Raji (cell line): ENCODE measurements around the gene RANBP10.
A peak's percentile ranks its signal among the peaks of the same experiment; 100 is the strongest.

ENCODE experiments used
- POLR2A ChIP-seq: IDR thresholded peaks from 2 replicates; pipeline ENCODE4 v1.6.1; 2011; ENCODE audit warnings: low read depth, low read length, control low read depth; ENCODE audit not compliant: insufficient read depth

The RANBP10 gene

DNA sequence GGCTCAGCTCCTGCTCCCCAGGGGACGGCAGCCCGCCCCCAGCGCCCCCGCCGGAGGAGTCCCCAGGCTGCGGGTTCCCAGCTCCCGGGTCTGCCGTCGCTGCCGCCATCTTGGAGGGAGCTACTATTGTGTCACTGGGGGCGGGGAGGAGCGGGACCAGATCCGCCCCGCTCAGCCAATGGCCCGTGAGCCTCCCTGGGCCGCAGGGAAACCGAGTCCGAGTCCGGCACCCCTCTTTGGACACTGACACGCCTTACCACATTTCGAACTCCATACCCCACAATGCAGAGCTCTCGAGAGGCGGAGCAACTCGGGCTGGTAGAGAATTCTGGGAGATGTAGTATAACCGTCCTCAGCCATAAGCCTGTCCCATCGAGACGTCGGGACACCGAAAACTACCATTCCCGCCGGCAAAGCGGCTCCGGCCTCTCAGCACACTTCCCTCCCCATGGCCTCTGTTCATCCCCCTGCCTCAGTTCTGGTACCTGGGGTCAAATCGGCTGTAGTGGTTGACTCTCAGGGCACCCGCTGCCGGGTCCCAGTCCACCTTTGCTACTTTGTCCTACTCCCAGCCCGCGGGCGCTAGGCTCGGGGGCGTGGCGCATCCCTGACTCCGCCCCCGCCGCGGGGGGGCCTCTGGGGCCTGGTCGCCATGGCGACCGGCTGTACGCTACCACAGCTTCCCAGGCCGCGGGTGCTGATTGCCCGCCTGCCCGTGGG, at the start of gene RANBP10, which contains the start of gene TSNAXIP1:
Gene RANBP10 (minus strand): TSS at position 133 of the 720 bp plus-strand sequence. CDS start 24 bp downstream, at position 109.
Gene TSNAXIP1 (plus strand): TSS at position 462 of the 720 bp plus-strand sequence. CDS start 261 bp downstream, outside the sequence.
- TF ChIP-seq POLR2A, result peak; percentile 80

DNA sequence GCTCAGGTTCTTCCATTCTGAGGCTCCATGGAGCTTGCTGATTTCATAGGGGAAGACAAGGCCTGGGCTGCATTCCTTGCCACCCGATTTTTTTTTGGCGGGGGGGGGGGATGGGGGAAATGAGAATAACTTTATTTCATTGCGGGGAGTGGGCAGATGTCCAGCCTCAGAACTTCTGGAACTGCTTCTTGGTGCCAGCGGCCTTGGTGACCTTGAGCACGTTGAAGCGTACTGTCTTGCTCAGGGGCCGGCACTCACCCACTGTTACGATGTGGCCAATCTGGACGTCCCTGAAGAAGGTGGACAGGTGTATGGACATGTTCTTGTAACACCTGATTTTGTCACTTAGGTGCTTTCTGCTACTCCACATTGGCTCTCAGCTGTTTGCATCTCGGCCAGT, 49.4 kb upstream of the RANBP10 start:
- TF ChIP-seq POLR2A, result no peak

DNA sequence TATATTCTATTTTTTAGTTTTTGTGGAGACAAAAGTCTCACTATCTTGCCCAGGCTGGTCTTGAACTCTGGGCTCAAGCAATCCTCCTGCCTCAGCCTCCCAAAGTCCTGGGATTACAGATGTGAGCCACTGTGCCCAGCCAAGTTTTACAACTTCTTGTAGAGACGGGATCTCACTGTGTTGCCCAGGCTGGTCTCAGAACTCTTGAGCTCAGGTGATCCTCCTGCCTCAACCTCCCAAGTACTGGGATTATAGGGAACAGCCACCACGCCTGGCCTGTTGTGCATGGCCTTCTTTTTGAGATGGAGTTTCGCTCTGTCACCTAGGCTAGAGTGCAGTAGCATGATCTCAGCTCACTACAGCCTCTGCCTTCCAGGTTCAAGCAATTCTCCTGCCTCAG, 47.3 kb upstream of the RANBP10 start:
- TF ChIP-seq POLR2A, result no peak

DNA sequence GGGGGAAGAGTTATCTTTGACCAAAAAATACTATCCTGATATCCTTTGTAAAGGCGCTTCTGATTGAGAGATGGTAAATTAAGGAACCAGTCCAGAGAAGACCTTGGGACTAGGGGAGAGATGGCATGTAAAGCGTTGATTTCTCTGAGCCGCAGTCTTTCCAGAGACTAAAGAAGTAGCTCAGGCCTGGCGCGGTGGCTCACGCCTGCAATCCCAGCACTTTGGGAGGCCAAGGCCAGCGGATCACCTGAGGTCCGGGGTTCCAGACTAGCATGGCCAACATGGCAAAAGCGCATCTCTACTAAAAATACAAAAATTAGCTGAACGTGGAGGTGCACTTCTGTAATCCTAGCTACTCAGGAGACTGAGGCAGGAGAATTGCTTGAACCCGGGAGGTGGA, 41.8 kb upstream of the RANBP10 start:
- no peak for TF ChIP-seq POLR2A

DNA sequence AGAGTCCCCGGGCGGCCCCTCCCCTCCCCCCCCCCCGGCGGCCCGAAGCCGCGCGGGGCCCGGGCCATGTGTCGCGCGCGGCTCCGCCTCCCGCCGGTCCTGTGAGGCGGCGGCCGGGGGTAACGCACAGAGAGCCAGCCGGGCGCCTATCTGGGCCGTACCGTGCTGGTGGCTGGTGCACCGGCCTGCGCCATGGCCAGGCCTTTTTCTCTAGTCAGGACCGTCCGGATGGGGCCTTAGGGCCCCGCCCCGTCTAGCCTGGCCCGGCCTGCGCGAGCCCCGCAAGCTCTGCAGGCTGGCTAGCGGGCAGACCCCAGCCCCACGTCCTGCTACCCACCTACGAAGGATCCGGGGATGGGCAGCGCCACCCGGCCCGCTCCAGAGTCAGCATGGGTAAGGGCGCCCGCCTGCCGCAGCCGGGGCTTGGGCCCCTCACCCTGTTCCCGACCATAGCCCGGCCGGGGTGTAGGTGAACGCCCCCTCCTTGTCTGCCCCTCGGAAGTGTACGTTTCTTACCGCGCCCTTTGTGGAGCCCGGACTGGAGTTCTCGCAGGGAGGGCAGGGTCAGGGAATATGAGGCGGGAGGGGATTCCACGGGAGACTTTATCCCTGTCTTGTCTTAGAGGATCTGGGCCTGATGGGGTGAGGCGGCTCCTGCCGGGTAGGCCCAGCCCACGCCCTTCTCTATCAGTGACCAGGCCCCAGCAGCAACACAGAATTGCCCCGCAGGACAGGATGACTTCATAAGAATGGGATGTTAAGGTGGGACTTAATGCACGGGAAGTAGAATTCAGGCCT, 40.9 kb upstream of the RANBP10 start, which contains the start of gene CENPT:
Gene CENPT (minus strand): TSS at position 630 of the 798 bp plus-strand sequence. CDS start 13,834 bp downstream, outside the sequence.
- TF ChIP-seq POLR2A, result no peak

DNA sequence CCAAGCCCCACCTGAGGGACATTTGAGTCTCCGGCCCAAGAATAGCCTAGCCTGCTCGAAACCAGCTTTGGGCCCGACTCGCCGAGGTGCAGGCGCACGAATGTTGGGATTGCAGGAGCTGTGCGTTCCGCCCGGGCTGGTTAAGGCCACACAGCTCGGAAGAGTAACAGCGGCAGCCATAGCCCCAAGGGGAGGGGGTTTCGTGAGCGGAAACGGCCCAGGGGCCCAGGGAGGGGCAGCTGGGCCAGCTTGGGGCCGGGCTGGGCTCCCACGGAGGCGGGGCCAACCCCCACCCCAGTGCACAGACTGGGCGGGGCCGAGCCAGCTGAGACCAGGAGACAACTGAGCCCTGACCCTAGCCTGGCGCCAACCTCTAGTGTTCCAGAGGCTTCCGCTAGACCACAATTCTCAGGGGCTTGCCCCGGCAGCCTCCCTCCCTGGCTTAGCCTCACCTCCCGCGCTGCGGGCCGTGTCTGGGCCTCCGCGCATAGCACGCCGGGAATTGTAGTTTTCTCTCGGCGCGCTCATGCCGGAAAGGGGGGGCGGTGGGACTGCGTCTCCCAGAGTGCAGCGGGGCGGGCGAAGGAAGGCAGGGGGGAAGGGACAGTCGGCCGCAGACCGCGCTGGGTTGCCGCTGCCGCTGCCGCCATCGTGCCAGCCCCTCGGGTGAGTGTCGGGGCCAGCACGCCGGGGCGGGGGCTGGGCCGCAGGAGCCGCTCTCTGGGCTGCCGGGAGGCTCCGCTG, 40.1 kb upstream of the RANBP10 start, which contains the start of gene NUTF2:
Gene NUTF2 (plus strand): TSS at position 614 of the 744 bp plus-strand sequence. CDS start 18,198 bp downstream, outside the sequence.
- peak; percentile 73 for TF ChIP-seq POLR2A

DNA sequence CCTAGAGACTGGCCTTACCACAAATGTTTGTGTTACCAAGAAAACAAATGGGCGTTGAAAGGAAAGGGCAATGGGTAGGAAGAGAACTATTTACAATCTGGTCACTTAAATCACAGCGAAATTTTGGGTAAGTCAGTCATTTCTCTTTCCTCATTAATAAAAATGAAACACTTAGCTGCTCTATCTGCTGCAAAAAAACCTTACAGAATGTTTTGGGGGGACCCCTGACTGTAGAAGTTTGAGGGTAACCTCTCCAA, 39.6 kb upstream of the RANBP10 start:
- no peak for TF ChIP-seq POLR2A

DNA sequence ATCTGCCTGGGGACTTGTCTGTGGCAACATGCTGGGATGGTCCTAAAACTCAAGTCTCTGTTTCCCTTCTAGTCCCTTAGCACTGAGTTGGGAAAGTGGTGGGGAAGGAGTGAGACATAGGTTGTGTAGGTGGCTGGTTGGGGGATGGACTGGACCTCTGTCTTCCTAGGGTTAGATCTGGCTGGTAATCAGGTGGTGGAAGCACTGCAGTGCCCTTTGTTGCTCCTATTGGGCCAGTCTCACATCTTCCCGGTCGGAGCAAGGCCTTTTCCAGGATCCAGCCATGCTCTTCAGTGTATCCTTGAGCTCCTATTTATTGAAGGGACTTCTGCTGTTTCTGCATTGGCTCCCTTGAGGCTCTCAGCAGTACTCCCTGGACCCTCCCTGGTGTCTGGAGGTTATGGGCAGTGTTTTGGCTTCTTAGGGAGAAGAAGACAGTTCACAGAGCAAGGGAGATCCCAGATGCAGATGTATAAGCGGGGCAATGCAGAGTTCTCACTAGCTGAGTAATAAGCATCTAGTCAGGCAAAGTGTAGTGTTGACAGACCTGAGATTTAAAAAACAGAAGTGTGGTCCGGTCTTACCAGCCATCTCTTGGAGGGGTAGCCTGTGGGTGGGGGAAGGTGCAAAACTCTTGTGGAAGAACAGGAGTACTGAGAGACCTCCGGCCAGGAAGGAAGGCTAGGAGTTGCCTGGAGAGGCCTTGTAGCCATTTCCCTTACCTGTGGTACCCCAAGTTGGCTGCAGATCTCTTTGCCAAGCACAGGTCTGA, 39.1 kb upstream of the RANBP10 start:
- no peak for TF ChIP-seq POLR2A

DNA sequence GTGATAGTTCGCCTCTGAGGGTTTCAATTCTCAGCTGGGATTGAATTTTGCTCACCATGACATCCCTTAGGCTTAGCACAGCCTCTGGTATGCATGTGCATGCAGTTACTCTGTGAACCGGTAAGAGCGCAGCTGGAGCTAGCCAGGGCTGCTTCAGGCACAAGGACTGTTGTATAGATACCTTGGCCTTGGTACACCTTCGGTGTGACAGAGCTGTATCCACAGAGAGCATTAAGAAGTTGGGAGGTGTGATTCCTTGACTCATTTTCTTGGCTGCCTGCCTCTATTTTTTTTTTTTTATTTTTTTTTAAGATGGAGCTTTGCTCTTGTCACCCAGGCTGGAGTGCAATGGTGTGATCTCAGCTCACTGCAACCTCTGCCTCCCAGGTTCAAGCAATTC, 38.1 kb upstream of the RANBP10 start:
- no peak for TF ChIP-seq POLR2A

DNA sequence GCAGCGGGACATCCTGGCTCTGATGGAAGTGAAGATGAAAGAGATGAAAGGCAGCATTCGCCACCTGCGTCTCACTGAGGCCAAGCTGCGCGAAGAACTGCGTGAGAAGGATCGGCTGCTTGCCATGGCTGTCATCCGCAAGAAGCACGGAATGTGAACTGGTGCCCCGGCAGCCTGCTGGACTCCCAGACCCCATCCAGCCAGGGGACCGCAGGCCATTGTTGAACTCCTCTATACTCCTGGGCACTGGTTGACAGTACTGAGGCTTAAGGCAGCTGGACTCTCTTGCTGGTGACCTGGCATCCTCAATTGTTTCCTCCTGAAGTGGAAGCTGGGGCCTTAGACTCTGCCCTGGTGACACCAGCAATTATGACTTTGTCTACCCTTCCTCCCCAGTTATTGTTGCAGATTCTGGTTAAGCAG, 37.0 kb upstream of the RANBP10 start:
- no peak for TF ChIP-seq POLR2A

DNA sequence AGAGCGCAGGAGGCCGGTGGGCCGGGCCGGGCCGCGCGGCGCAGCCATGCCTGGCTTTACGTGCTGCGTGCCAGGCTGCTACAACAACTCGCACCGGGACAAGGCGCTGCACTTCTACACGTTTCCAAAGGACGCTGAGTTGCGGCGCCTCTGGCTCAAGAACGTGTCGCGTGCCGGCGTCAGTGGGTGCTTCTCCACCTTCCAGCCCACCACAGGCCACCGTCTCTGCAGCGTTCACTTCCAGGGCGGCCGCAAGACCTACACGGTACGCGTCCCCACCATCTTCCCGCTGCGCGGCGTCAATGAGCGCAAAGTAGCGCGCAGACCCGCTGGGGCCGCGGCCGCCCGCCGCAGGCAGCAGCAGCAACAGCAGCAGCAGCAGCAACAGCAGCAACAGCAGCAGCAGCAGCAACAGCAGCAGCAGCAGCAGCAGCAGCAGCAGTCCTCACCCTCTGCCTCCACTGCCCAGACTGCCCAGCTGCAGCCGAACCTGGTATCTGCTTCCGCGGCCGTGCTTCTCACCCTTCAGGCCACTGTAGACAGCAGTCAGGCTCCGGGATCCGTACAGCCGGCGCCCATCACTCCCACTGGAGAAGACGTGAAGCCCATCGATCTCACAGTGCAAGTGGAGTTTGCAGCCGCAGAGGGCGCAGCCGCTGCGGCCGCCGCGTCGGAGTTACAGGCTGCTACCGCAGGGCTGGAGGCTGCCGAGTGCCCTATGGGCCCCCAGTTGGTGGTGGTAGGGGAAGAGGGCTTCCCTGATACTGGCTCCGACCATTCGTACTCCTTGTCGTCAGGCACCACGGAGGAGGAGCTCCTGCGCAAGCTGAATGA, 36.4 kb upstream of the RANBP10 start:
- TF ChIP-seq POLR2A, result peak; percentile 63

DNA sequence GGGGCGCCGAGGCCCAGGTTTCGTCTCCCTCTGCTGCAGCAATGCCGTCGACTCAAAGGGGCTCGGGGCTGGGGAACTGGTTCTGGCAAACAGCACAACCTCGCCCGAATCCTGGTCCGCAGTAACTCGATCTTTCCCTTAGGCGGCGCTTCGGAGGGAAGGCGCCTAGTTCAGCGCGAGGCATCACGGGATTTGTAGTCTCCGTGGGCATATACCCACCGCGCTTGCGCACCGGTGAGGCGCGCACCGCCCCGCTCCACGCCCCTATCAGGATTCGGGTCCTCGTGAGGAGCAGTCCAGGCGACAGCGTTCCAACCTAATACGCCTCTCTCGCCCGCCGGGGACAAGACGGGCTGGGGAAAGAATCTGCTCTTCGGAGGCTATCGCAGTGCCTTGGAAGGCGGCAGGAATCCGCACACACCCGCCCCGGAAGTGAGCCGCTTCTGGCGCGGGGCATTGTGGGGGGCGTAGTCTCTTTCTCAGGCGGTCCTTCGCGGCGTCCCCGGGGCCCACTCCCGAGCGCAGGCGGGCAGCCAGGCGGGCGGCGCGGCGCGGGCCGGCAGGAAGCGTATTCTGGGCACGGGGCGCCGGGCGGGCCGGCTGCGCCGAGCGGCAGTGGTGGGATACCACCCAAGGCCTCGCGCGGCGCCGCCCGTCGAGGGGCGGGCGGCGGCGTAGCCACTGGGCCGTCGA, 35.6 kb upstream of the RANBP10 start, which contains the start of gene THAP11:
Gene THAP11 (plus strand): TSS at position 505 of the 693 bp plus-strand sequence. CDS start 235 bp downstream, outside the sequence.
- no peak; the same call in 1 of the 2 replicates for TF ChIP-seq POLR2A
